NOMO-1 treated with DMSO at 0.1 percent for 48 hours (cell line): ENCODE data around the gene ZSCAN21.
"Not testable (repeated sequence)": the region's sequence is repeated elsewhere in the genome, so short reads cannot be mapped to it uniquely, and the experiment has no call there.

Source experiments
- DNase-seq: peaks from one replicate; lab custom pipeline; 2025; ENCODE audit not compliant: unreplicated experiment; lab: John Stamatoyannopoulos, UW

ZSCAN21 gene

GRCh38 chr7:100049441-100050291 lies at the start of gene ZSCAN21:
ZSCAN21 (plus strand) TSS chr7:100049774; CDS start chr7:100057007, 7,233 bp downstream.
- peak; percentile 69 for DNase-seq

GRCh38 chr7:100000239-100000638 lies 49.3 kb upstream of the ZSCAN21 start:
- no peak for DNase-seq

GRCh38 chr7:100003711-100004661 lies 45.6 kb upstream of the ZSCAN21 start:
- no peak for DNase-seq

GRCh38 chr7:100007887-100008286 lies 41.7 kb upstream of the ZSCAN21 start:
- DNase-seq, result no peak

GRCh38 chr7:100008525-100008924 lies 41.0 kb upstream of the ZSCAN21 start:
- no peak for DNase-seq

GRCh38 chr7:100009952-100010351 lies 39.6 kb upstream of the ZSCAN21 start:
- not testable (repeated sequence) for DNase-seq

- DNase-seq, result no peak
These were observed 38.7 kb upstream of the ZSCAN21 start for GRCh38 chr7:100010901-100011300.

- DNase-seq, result no peak
These were observed 38.1 kb upstream of the ZSCAN21 start for GRCh38 chr7:100011516-100011915.

GRCh38 chr7:100012385-100013327 lies 36.9 kb upstream of the ZSCAN21 start:
- peak; percentile 89 for DNase-seq

- peak; percentile 20 for DNase-seq
These were observed 36.3 kb upstream of the ZSCAN21 start for GRCh38 chr7:100013328-100013676.

- DNase-seq, result peak; percentile 93
These were observed 34.1 kb upstream of the ZSCAN21 start, which contains the start of gene ZKSCAN1 for GRCh38 chr7:100015232-100016214. ZKSCAN1 (plus strand) TSS chr7:100015596; CDS start chr7:100023507, 7,911 bp downstream.

GRCh38 chr7:100016215-100016901 lies 33.2 kb upstream of the ZSCAN21 start:
- no peak for DNase-seq

- DNase-seq, result no peak
These were observed 32.3 kb upstream of the ZSCAN21 start for GRCh38 chr7:100017300-100017699.

- no peak for DNase-seq
These were observed 31.7 kb upstream of the ZSCAN21 start for GRCh38 chr7:100017875-100018274.

GRCh38 chr7:100019908-100020307 lies 29.7 kb upstream of the ZSCAN21 start:
- DNase-seq, result no peak

GRCh38 chr7:100021297-100021696 lies 28.3 kb upstream of the ZSCAN21 start:
- DNase-seq, result peak; percentile 88

- peak; percentile 48 for DNase-seq
These were observed 27.0 kb upstream of the ZSCAN21 start for GRCh38 chr7:100022621-100023020.

- no peak for DNase-seq
These were observed 26.0 kb upstream of the ZSCAN21 start for GRCh38 chr7:100023526-100023925.
